Measurements from ENCODE around the gene FCGR3A.
"Not testable (repeated sequence)": the region's sequence is repeated elsewhere in the genome, so short reads cannot be mapped to it uniquely, and the experiment has no call there.

DNA sequence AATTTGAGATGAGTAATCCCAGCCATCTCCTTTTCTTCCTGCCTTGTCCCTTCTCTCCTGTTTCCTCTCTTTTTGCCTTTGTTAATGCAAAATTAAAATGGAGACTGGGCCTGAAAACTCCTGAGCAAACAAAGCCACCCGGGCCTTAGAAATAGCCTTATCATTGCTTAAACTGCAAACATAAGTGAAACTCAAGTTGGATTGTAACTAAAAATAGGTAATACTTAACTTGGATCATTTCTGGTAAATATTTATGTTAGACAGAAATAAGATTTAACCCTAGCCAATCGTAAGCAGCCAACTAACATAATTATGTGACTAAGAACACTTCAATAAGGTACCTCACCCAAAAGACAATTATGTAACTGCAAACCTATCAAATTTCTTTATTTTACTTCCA is 46.0 kb upstream of the FCGR3A start:
- not testable (repeated sequence) for TF ChIP-seq EZH2 (IDR thresholded peaks at IDR 0.05; ENCODE audit: insufficient read depth, poor library complexity, severe bottlenecking); EZH2phosphoT487 (IDR thresholded peaks at IDR 0.05; ENCODE audit: insufficient read depth, low read depth)
